ENCODE data around the gene OTOG.

OTOG gene

DNA sequence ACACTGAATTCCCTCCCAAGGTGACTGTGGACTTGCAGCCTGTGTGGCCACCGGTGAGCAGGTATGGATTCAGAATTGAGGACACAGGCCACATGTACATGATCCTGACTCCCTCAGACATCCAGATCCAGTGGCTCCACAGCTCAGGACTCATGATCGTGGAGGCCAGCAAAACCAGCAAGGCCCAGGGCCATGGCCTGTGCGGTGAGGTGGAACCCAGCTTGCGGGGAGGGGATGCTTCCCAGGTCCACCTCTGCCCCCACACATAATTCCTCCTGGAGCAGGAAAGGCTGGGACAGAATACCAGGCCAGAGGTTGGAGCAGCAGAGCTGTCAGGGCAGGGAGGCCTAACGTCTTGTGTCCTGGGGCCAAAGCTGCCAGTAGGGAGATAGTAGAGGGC lies 82.1 kb downstream of the OTOG start:
- Histone ChIP-seq H3K4me3 (ENCODE audit: low read depth, low read length) (no peak overlapping the region), H3K9me3 (ENCODE audit: control insufficient read depth, insufficient read depth, low read depth, low read length) (no peaks in the 10 kb centered on the region), H3K27ac (ENCODE audit: extremely low read depth, low read depth, low read length) (no peak overlapping the region), H3K4me1 (ENCODE audit: control insufficient read depth, insufficient read depth, low read length) (no peaks in the 10 kb centered on the region), H3K36me3 (ENCODE audit: control insufficient read depth in 2 of 2, insufficient read depth in 1 of 2, low read length in 2 of 2) (no peaks in the 10 kb centered on the region)
- CTCF ChIA-PET, result no interaction called here
- POLR2A ChIA-PET, result no interaction called here
- TF ChIP-seq ZNF610 (tag by site-specific recombination; IDR thresholded peaks at IDR 0.05; ENCODE audit: borderline replicate concordance), result no peak
- no peak for TF ChIP-seq ZNF664 (tag by site-specific recombination; IDR thresholded peaks at IDR 0.05)
- TF ChIP-seq ZNF16 (tag by site-specific recombination; IDR thresholded peaks at IDR 0.05; ENCODE audit: low read depth), result no peak
- TF ChIP-seq ZSCAN30 (tag by site-specific recombination; IDR thresholded peaks at IDR 0.05), result no peak
- no peak for TF ChIP-seq ZNF555 (tag by site-specific recombination; conservative IDR thresholded peaks at IDR 0.05)
- TF ChIP-seq RBAK (tag by site-specific recombination; IDR thresholded peaks at IDR 0.05), result no peak
- TF ChIP-seq ZNF501 (tag by site-specific recombination; IDR thresholded peaks at IDR 0.05), result no peak
- TF ChIP-seq ZNF433 (tag by site-specific recombination; IDR thresholded peaks at IDR 0.05; ENCODE audit: low read depth), result no peak
- no peak for TF ChIP-seq ZNF239 (tag by site-specific recombination; IDR thresholded peaks at IDR 0.05)

DNA sequence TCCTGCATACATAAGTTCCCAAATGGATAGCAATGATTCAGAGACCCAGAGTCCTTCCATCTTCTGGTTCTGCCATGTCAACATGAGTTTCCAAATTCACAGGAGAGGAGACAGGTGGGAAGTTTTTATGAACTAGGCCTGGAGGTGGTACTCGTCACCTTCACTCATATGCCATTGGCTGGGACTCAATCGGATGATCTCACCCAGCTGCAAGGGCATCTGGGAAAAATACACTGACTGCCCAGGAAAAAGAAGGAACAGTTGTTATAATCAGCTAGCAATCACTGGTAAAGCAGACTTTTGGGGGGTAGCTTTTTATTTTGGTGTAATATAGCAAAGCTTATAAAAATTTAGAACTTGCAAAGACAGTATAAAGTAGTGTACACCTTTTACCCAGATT lies 83.9 kb downstream of the OTOG start:
- no peak overlapping the region for H3K27ac ChIP-seq (ENCODE audit: extremely low read depth, low read depth, low read length)
- H3K4me3 ChIP-seq (ENCODE audit: low read depth, low read length), result no peak overlapping the region
- TF ChIP-seq ZNF433 (tag by site-specific recombination; IDR thresholded peaks at IDR 0.05; ENCODE audit: low read depth) (no peak), ZNF623 (tag by site-specific recombination; IDR thresholded peaks at IDR 0.05) (no peak), EGR2 (tag by site-specific recombination; IDR thresholded peaks at IDR 0.05; ENCODE audit: low read depth) (no peak), ZNF248 (tag by site-specific recombination; IDR thresholded peaks at IDR 0.05) (no peak), ZNF837 (tag by site-specific recombination; IDR thresholded peaks at IDR 0.05) (no peak), OVOL3 (tag by site-specific recombination; IDR thresholded peaks at IDR 0.05) (no peak), ZFHX2 (tag by site-specific recombination; conservative IDR thresholded peaks at IDR 0.05) (no peak), ZSCAN23 (tag by site-specific recombination; IDR thresholded peaks at IDR 0.05) (no peak), ZNF654 (tag by site-specific recombination; IDR thresholded peaks at IDR 0.05; ENCODE audit: low read depth) (no peak), ZNF530 (tag by site-specific recombination; IDR thresholded peaks at IDR 0.05; ENCODE audit: low read depth) (no peak), ZNF629 (tag by site-specific recombination; IDR thresholded peaks at IDR 0.05) (no peak), ZSCAN30 (tag by site-specific recombination; IDR thresholded peaks at IDR 0.05) (no peak)
- TF ChIP-seq, protein P1, sequence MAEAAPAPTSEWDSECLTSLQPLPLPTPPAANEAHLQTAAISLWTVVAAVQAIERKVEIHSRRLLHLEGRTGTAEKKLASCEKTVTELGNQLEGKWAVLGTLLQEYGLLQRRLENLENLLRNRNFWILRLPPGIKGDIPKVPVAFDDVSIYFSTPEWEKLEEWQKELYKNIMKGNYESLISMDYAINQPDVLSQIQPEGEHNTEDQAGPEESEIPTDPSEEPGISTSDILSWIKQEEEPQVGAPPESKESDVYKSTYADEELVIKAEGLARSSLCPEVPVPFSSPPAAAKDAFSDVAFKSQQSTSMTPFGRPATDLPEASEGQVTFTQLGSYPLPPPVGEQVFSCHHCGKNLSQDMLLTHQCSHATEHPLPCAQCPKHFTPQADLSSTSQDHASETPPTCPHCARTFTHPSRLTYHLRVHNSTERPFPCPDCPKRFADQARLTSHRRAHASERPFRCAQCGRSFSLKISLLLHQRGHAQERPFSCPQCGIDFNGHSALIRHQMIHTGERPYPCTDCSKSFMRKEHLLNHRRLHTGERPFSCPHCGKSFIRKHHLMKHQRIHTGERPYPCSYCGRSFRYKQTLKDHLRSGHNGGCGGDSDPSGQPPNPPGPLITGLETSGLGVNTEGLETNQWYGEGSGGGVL (tag by site-specific recombination; IDR thresholded peaks at IDR 0.05), result no peak
- TF ChIP-seq, protein P2, sequence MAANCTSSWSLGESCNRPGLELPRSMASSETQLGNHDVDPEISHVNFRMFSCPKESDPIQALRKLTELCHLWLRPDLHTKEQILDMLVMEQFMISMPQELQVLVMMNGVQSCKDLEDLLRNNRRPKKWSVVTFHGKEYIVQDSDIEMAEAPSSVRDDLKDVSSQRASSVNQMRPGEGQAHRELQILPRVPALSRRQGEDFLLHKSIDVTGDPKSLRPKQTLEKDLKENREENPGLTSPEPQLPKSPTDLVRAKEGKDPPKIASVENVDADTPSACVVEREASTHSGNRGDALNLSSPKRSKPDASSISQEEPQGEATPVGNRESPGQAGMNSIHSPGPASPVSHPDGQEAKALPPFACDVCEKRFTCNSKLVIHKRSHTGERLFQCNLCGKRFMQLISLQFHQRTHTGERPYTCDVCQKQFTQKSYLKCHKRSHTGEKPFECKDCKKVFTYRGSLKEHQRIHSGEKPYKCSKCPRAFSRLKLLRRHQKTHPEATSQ (tag by site-specific recombination; IDR thresholded peaks at IDR 0.05), result no peak
- CTCF ChIA-PET, result interaction anchor here (0.9 to 1.7 kb wide), 2 partner anchors 99 to 100 kb away, joined by 3 to 6 read pairs; no protein-coding TSS in a partner anchor
- H3K36me3 ChIP-seq (ENCODE audit: control insufficient read depth in 2 of 2, insufficient read depth in 1 of 2, low read length in 2 of 2), result no peaks in the 10 kb centered on the region
- POLR2A ChIA-PET, result no interaction called here
- H3K4me1 ChIP-seq (ENCODE audit: control insufficient read depth, insufficient read depth, low read length), result no peaks in the 10 kb centered on the region
- H3K9me3 ChIP-seq (ENCODE audit: control insufficient read depth, insufficient read depth, low read depth, low read length), result no peaks in the 10 kb centered on the region

Measured in HEK293 (cell line).